CD4-positive, alpha-beta T cell treated with Interleukin-17A for 4 hours (primary cell): ENCODE data around the gene ALK.

Experiments
- DNase-seq: peaks from one replicate; pipeline ENCODE4 v3.0.0-alpha.2; 2020; ENCODE audit warnings: mixed read lengths

Gene ALK

GRCh38 chr2:29174937-29175336, 746.4 kb downstream of the ALK start:
- no peak for DNase-seq

GRCh38 chr2:29166242-29167039, 754.9 kb downstream of the ALK start:
- no peak for DNase-seq

GRCh38 chr2:29165362-29166241, 755.8 kb downstream of the ALK start:
- no peak for DNase-seq

- no peak for DNase-seq
Observed at GRCh38 chr2:29164091-29164846, 757.1 kb downstream of the ALK start.

GRCh38 chr2:29162204-29162928, 759.0 kb downstream of the ALK start:
- no peak for DNase-seq

- DNase-seq = no peak
Observed at GRCh38 chr2:29160184-29160583, 761.2 kb downstream of the ALK start.

GRCh38 chr2:29159125-29159524, 762.3 kb downstream of the ALK start:
- no peak for DNase-seq

GRCh38 chr2:29157131-29157530, 764.3 kb downstream of the ALK start:
- no peak for DNase-seq

- no peak for DNase-seq
Observed at GRCh38 chr2:29155578-29155977, 765.8 kb downstream of the ALK start.

GRCh38 chr2:29154610-29155009, 766.8 kb downstream of the ALK start:
- DNase-seq = no peak

- no peak for DNase-seq
Observed at GRCh38 chr2:29147963-29148362, 773.4 kb downstream of the ALK start.

- no peak for DNase-seq
Observed at GRCh38 chr2:29146197-29146596, 775.2 kb downstream of the ALK start.

GRCh38 chr2:29143657-29144056, 777.7 kb downstream of the ALK start:
- DNase-seq = no peak
